ENCODE data around the gene PTPRN2. TPM values are rescaled to one million over a fixed set of nuclear protein-coding genes. Genes with fewer than 3 reads are reported as not detected.

The PTPRN2 gene
- total and polyA plus RNA-seq, 2 of the 8 experiments (the other 6 are each of a cell fraction or from before 2014, with no cell fraction given): 2.6 to 4.5 TPM

DNA sequence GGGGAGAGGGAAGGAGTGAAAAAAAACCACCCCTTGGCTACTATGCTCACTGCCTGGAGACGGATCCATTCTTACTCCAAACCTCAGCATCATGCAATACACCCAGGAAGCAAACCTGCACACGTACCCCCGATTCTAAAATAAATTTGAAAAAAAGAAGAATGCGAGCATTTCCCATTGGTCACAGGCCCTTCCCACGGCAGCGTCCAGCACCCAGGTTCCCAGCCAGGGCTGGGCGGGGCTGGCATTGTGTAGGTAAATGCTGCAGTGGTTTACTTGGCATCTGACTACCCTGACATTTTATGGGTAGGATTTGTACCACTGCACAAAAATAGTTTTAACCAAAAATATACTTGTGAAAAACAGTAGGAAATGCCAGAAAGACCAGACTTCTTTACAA, 831.9 kb downstream of the PTPRN2 start:
- no peak overlapping the region for H3K4ac ChIP-seq (replicated peaks; ENCODE audit: insufficient read length, low read depth, low read length)
- no peak overlapping the region for H3K56ac ChIP-seq (replicated peaks; ENCODE audit: insufficient read length, low read depth, low read length)
- no peak overlapping the region for H2BK20ac ChIP-seq (ENCODE audit: low read length)
- no peak overlapping the region for H3K14ac ChIP-seq (ENCODE audit: insufficient read length)
- no peak overlapping the region for H4K91ac ChIP-seq (replicated peaks; ENCODE audit: insufficient read length, low read length)
- no peak overlapping the region for H2BK120ac ChIP-seq (replicated peaks; ENCODE audit: low read depth, low read length)
- ChIA-PET CTCF (ENCODE audit: partially characterized antibody) (interaction anchor here (0.8 to 1.6 kb wide), 3 partner anchors 16 to 472 kb away, joined by 3 read pairs; no protein-coding TSS in a partner anchor), POLR2A (ENCODE audit: partially characterized antibody) (no interaction called here)
- H2BK5ac ChIP-seq (ENCODE audit: low read depth, low read length): no peak overlapping the region
- no peak overlapping the region for H3K9ac ChIP-seq (replicated peaks in 1 of 4; ENCODE audit: extremely low read depth in 1 of 4, low read depth in 3 of 4, low read length in 3 of 4)
- no peak overlapping the region for H3K4me3 ChIP-seq (ENCODE audit: extremely low read depth in 1 of 4, insufficient read depth in 2 of 4, low read depth in 3 of 4, low read length in 4 of 4)
- no peak for FAIRE-seq
- H2AK5ac ChIP-seq (ENCODE audit: low read depth, low read length): no peak overlapping the region
- H3K4me2 ChIP-seq (ENCODE audit: insufficient read depth in 1 of 2, low read depth in 2 of 2, low read length in 2 of 2): no peak overlapping the region
- no peaks in the 10 kb centered on the region for H3K9me3 ChIP-seq (ENCODE audit: insufficient read depth in 2 of 2, low read depth in 1 of 2, low read length in 1 of 2)
- H3K4me1 ChIP-seq (replicated peaks in 1 of 4; ENCODE audit: control insufficient read depth in 3 of 4, insufficient read depth in 4 of 4, low read length in 3 of 4): peaks cover 0 to 3% (median 0%) of the 10 kb centered on the region in 4 experiments; a peak in 1 of 7 replicates
- no peaks in the 10 kb centered on the region for H3K36me3 ChIP-seq (ENCODE audit: control insufficient read depth in 2 of 4, insufficient read depth in 4 of 4, low read length in 3 of 4)
- no peak for DNase-seq (ENCODE audit: low read depth in 1 of 2, low spot score in 2 of 2)
- H3K23ac ChIP-seq (ENCODE audit: insufficient read length): no peak overlapping the region
- no peak overlapping the region for H2AFZ ChIP-seq (ENCODE audit: low read length)
- no peaks in the 10 kb centered on the region for H3K79me1 ChIP-seq (ENCODE audit: low read depth, low read length)
- H4K20me1 ChIP-seq (replicated peaks in 1 of 2; ENCODE audit: control insufficient read depth in 1 of 2, insufficient read depth in 2 of 2, low read length in 2 of 2): no peaks in the 10 kb centered on the region
- H4K8ac ChIP-seq (ENCODE audit: extremely low read depth, insufficient read depth, low read length): no peak overlapping the region
- no peak overlapping the region for H4K5ac ChIP-seq (ENCODE audit: insufficient read length, low read depth, low read length)
- no peaks in the 10 kb centered on the region for H3K27me3 ChIP-seq (replicated peaks in 1 of 4; ENCODE audit: control insufficient read depth in 3 of 4, extremely low read depth in 1 of 4, insufficient read depth in 3 of 4, low read length in 3 of 4)
- H2BK12ac ChIP-seq (ENCODE audit: low read depth, low read length): no peak overlapping the region
- H3K79me2 ChIP-seq (ENCODE audit: control insufficient read depth in 1 of 2, insufficient read depth in 2 of 2, low read length in 2 of 2): no peaks in the 10 kb centered on the region
- no peak overlapping the region for H3K18ac ChIP-seq (ENCODE audit: extremely low read depth, low read length)
- WGBS, 2 experiments (ENCODE audit: extremely low coverage in 1 of 2, insufficient coverage in 1 of 2, insufficient read length in 1 of 2, insufficient replicate concordance in 2 of 2, low coverage in 1 of 2, low lambda C conversion rate in 2 of 2, missing lambda C conversion rate in 1 of 2): 92% methylated on average over 7 of the region's 7 CpGs; no CpG with 5 or more reads in 1 of the 2 experiments
- no peak overlapping the region for H3K27ac ChIP-seq (ENCODE audit: low read depth, low read length)
- no peak overlapping the region for H2BK15ac ChIP-seq (ENCODE audit: low read length)
- H3K23me2 ChIP-seq (ENCODE audit: low read depth, low read length): no peaks in the 10 kb centered on the region
- TF ChIP-seq SRF (IDR thresholded peaks at IDR 0.05; ENCODE audit: low read depth, low read length) (no peak), TBP (IDR thresholded peaks at IDR 0.05; ENCODE audit: low read depth, low read length) (no peak), KDM4A (IDR thresholded peaks at IDR 0.05; ENCODE audit: low read depth, low read length, severe bottlenecking) (no peak), RXRA (IDR thresholded peaks at IDR 0.05; ENCODE audit: insufficient read depth, low read depth, low read length) (no peak), SIN3A (conservative IDR thresholded peaks at IDR 0.05 in 1 of 2, IDR thresholded peaks at IDR 0.05 in 1 of 2; ENCODE audit: low read depth in 1 of 2, low read length in 2 of 2) (no peak), EGR1 (IDR thresholded peaks at IDR 0.05; ENCODE audit: borderline replicate concordance, low read depth, low read length) (no peak), SP2 (IDR thresholded peaks at IDR 0.05; ENCODE audit: low read length) (no peak)
- TF ChIP-seq, protein P1, sequence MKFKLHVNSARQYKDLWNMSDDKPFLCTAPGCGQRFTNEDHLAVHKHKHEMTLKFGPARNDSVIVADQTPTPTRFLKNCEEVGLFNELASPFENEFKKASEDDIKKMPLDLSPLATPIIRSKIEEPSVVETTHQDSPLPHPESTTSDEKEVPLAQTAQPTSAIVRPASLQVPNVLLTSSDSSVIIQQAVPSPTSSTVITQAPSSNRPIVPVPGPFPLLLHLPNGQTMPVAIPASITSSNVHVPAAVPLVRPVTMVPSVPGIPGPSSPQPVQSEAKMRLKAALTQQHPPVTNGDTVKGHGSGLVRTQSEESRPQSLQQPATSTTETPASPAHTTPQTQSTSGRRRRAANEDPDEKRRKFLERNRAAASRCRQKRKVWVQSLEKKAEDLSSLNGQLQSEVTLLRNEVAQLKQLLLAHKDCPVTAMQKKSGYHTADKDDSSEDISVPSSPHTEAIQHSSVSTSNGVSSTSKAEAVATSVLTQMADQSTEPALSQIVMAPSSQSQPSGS (IDR thresholded peaks at IDR 0.05; ENCODE audit: low read length): no peak
- TF ChIP-seq, protein P2, sequence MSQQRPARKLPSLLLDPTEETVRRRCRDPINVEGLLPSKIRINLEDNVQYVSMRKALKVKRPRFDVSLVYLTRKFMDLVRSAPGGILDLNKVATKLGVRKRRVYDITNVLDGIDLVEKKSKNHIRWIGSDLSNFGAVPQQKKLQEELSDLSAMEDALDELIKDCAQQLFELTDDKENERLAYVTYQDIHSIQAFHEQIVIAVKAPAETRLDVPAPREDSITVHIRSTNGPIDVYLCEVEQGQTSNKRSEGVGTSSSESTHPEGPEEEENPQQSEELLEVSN (IDR thresholded peaks at IDR 0.05): no peak
- TF ChIP-seq, protein P3, sequence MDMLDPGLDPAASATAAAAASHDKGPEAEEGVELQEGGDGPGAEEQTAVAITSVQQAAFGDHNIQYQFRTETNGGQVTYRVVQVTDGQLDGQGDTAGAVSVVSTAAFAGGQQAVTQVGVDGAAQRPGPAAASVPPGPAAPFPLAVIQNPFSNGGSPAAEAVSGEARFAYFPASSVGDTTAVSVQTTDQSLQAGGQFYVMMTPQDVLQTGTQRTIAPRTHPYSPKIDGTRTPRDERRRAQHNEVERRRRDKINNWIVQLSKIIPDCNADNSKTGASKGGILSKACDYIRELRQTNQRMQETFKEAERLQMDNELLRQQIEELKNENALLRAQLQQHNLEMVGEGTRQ (IDR thresholded peaks at IDR 0.05; ENCODE audit: low read length): no peak

Measured in H1 (cell line).